Measurements from ENCODE around the gene FPR3.

The FPR3 gene

DNA sequence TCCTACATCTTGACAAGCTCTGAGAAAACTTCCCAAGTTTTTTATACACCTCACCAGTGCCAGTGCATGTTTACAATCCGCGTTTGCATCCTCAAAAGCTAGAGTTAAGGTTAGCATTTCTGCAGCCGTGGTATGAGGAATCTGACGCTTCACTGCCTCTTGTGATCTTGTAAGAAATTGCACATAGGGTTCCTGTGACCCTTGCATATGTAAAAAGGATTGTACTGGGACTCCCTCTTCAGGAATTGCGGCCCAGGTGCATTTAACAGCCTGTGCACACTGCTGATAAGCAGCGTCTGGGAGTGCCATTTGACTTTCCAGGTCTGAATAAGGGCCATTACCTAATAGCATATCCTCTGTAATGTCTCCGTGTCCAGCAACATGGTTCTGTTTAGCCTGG, 15.3 kb downstream of the FPR3 start:
- Histone ChIP-seq H4K8ac (ENCODE audit: low read length) (no peak overlapping the region), H2BK5ac (ENCODE audit: low read depth, low read length, poor library complexity, severe bottlenecking) (no peak overlapping the region), H3K18ac (ENCODE audit: low read depth in 1 of 2, low read length in 2 of 2) (no peak overlapping the region), H2BK15ac (ENCODE audit: low read depth, poor library complexity, severe bottlenecking) (no peak overlapping the region), H3K9me3 (ENCODE audit: control insufficient read depth, low read length) (no peaks in the 10 kb centered on the region), H3K27ac (ENCODE audit: low read length, poor library complexity, severe bottlenecking) (no peak overlapping the region), H3K79me1 (replicated peaks; ENCODE audit: low read length, poor library complexity, severe bottlenecking) (no peaks in the 10 kb centered on the region), H4K91ac (ENCODE audit: low read length) (no peak overlapping the region), H3K9ac (ENCODE audit: low read length) (no peak overlapping the region), H2AK5ac (ENCODE audit: low read length, severe bottlenecking) (no peak overlapping the region), H3K4me2 (ENCODE audit: low read length, poor library complexity, severe bottlenecking) (no peak overlapping the region), H3K4me1 (ENCODE audit: control insufficient read depth, insufficient read depth, low read depth, low read length) (no peaks in the 10 kb centered on the region), H3K23ac (ENCODE audit: low read length in 2 of 2) (no peak overlapping the region), H2BK120ac (ENCODE audit: low read depth, low read length) (no peak overlapping the region), H3K14ac (ENCODE audit: low read length in 2 of 2) (no peak overlapping the region), H3K4me3 (ENCODE audit: insufficient read depth in 1 of 2, low read depth in 1 of 2, low read length in 2 of 2) (no peak overlapping the region), H2AFZ (ENCODE audit: low read depth, low read length) (no peak overlapping the region), H2BK12ac (ENCODE audit: low read length in 2 of 2) (no peak overlapping the region), H3K36me3 (ENCODE audit: control insufficient read depth in 1 of 2, insufficient read depth in 2 of 2, low read depth in 1 of 2, low read length in 2 of 2) (no peaks in the 10 kb centered on the region), H3K27me3 (ENCODE audit: control insufficient read depth in 1 of 2, insufficient read depth in 1 of 2, low read length in 2 of 2) (no peaks in the 10 kb centered on the region), H3K4ac (ENCODE audit: low read depth in 1 of 2, low read length in 2 of 2) (no peak overlapping the region)
- DNase-seq, result no peak
- 73% methylated on average over 7 of the region's 7 CpGs for WGBS

DNA sequence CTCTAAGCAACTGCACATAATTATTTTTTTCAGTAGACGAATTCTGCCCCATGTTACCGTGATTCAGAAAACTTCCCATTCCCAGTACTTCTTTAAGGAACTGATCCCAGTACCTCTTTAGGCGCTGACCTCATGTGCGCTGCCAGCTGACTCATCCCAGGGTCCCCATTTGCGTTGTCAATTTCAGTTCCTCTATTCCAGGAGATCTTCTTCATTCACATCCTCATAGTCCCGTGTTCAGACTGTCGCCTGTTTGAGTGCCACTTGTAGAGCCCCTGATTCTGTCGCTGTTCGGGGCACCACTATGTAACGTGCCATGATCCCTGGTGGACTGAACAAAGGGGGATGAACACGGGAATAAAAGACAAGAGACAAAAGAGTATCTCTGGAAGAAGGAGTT, 16.4 kb downstream of the FPR3 start:
- Histone ChIP-seq H3K23ac (ENCODE audit: low read length in 2 of 2) (no peak overlapping the region), H3K9me3 (ENCODE audit: control insufficient read depth, low read length) (no peaks in the 10 kb centered on the region), H3K18ac (ENCODE audit: low read depth in 1 of 2, low read length in 2 of 2) (no peak overlapping the region), H3K14ac (ENCODE audit: low read length in 2 of 2) (no peak overlapping the region), H2AFZ (ENCODE audit: low read depth, low read length) (no peak overlapping the region), H4K8ac (ENCODE audit: low read length) (no peak overlapping the region), H2BK12ac (ENCODE audit: low read length in 2 of 2) (no peak overlapping the region), H3K27me3 (ENCODE audit: control insufficient read depth in 1 of 2, insufficient read depth in 1 of 2, low read length in 2 of 2) (no peaks in the 10 kb centered on the region), H3K4me1 (ENCODE audit: control insufficient read depth, insufficient read depth, low read depth, low read length) (no peaks in the 10 kb centered on the region), H3K9ac (ENCODE audit: low read length) (no peak overlapping the region), H2BK5ac (ENCODE audit: low read depth, low read length, poor library complexity, severe bottlenecking) (no peak overlapping the region), H3K79me1 (replicated peaks; ENCODE audit: low read length, poor library complexity, severe bottlenecking) (no peaks in the 10 kb centered on the region), H2BK15ac (ENCODE audit: low read depth, poor library complexity, severe bottlenecking) (no peak overlapping the region), H2BK120ac (ENCODE audit: low read depth, low read length) (no peak overlapping the region), H3K4ac (ENCODE audit: low read depth in 1 of 2, low read length in 2 of 2) (no peak overlapping the region), H3K36me3 (ENCODE audit: control insufficient read depth in 1 of 2, insufficient read depth in 2 of 2, low read depth in 1 of 2, low read length in 2 of 2) (no peaks in the 10 kb centered on the region), H4K91ac (ENCODE audit: low read length) (no peak overlapping the region), H3K27ac (ENCODE audit: low read length, poor library complexity, severe bottlenecking) (no peak overlapping the region), H3K4me3 (ENCODE audit: insufficient read depth in 1 of 2, low read depth in 1 of 2, low read length in 2 of 2) (no peak overlapping the region), H2AK5ac (ENCODE audit: low read length, severe bottlenecking) (no peak overlapping the region), H3K4me2 (ENCODE audit: low read length, poor library complexity, severe bottlenecking) (no peak overlapping the region)
- DNase-seq, result no peak
- 80% methylated on average over 11 of the region's 11 CpGs for WGBS

- H3K79me1 ChIP-seq (replicated peaks; ENCODE audit: low read length, poor library complexity, severe bottlenecking), result no peaks in the 10 kb centered on the region
- H3K9ac ChIP-seq (ENCODE audit: low read length), result no peak overlapping the region
- no peak overlapping the region for H3K18ac ChIP-seq (ENCODE audit: low read depth in 1 of 2, low read length in 2 of 2)
- H3K23ac ChIP-seq (ENCODE audit: low read length in 2 of 2), result no peak overlapping the region
- H3K9me3 ChIP-seq (ENCODE audit: control insufficient read depth, low read length), result peaks cover 7% of the 10 kb centered on the region
- no peak overlapping the region for H3K4me3 ChIP-seq (ENCODE audit: insufficient read depth in 1 of 2, low read depth in 1 of 2, low read length in 2 of 2)
- H2AFZ ChIP-seq (ENCODE audit: low read depth, low read length), result no peak overlapping the region
- no peak overlapping the region for H2BK5ac ChIP-seq (ENCODE audit: low read depth, low read length, poor library complexity, severe bottlenecking)
- no peaks in the 10 kb centered on the region for H3K36me3 ChIP-seq (ENCODE audit: control insufficient read depth in 1 of 2, insufficient read depth in 2 of 2, low read depth in 1 of 2, low read length in 2 of 2)
- 80% methylated on average over 5 of the region's 9 CpGs for WGBS
- no peak overlapping the region for H3K4me2 ChIP-seq (ENCODE audit: low read length, poor library complexity, severe bottlenecking)
- H3K4ac ChIP-seq (ENCODE audit: low read depth in 1 of 2, low read length in 2 of 2), result no peak overlapping the region
- H3K27ac ChIP-seq (ENCODE audit: low read length, poor library complexity, severe bottlenecking), result no peak overlapping the region
- no peaks in the 10 kb centered on the region for H3K4me1 ChIP-seq (ENCODE audit: control insufficient read depth, insufficient read depth, low read depth, low read length)
- no peak overlapping the region for H2AK5ac ChIP-seq (ENCODE audit: low read length, severe bottlenecking)
- H3K27me3 ChIP-seq (ENCODE audit: control insufficient read depth in 1 of 2, insufficient read depth in 1 of 2, low read length in 2 of 2), result peaks cover 0 to 2% of the 10 kb centered on the region in 2 experiments
- no peak overlapping the region for H4K91ac ChIP-seq (ENCODE audit: low read length)
- no peak overlapping the region for H4K8ac ChIP-seq (ENCODE audit: low read length)
- no peak overlapping the region for H2BK15ac ChIP-seq (ENCODE audit: low read depth, poor library complexity, severe bottlenecking)
- H2BK12ac ChIP-seq (ENCODE audit: low read length in 2 of 2), result no peak overlapping the region
- H3K14ac ChIP-seq (ENCODE audit: low read length in 2 of 2), result no peak overlapping the region
- no peak for DNase-seq
- H2BK120ac ChIP-seq (ENCODE audit: low read depth, low read length), result no peak overlapping the region
These were observed 20.1 kb downstream of the FPR3 start for GRCh38 chr19:51815043-51815442.

DNA sequence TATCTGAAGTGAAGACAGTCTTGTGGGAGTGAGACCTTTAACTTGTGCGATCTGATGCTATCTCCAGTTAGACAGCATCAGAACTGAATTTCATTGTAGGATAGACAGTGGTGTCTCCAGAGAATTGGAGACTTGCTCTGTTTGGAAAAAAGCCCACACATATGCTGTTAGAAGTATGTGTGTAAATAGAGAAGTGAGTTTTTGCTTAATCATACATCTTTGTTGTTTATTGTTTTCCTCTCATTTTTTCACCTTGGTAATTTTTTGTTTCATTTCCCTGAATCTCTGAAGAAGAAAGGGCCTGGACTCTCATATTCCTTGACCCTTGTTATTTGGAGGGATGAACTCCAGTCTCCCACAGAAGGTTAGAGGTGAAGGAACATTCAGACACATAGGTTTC, 21.8 kb downstream of the FPR3 start:
- no peak overlapping the region for H2AFZ ChIP-seq (ENCODE audit: low read depth, low read length)
- H3K4me3 ChIP-seq (ENCODE audit: insufficient read depth in 1 of 2, low read depth in 1 of 2, low read length in 2 of 2), result no peak overlapping the region
- no peak overlapping the region for H2BK5ac ChIP-seq (ENCODE audit: low read depth, low read length, poor library complexity, severe bottlenecking)
- no peak overlapping the region for H2AK5ac ChIP-seq (ENCODE audit: low read length, severe bottlenecking)
- H3K4ac ChIP-seq (ENCODE audit: low read depth in 1 of 2, low read length in 2 of 2), result no peak overlapping the region
- H3K18ac ChIP-seq (ENCODE audit: low read depth in 1 of 2, low read length in 2 of 2), result no peak overlapping the region
- no peak for DNase-seq
- H2BK15ac ChIP-seq (ENCODE audit: low read depth, poor library complexity, severe bottlenecking), result no peak overlapping the region
- no peak overlapping the region for H3K14ac ChIP-seq (ENCODE audit: low read length in 2 of 2)
- no peak overlapping the region for H3K4me2 ChIP-seq (ENCODE audit: low read length, poor library complexity, severe bottlenecking)
- H3K27ac ChIP-seq (ENCODE audit: low read length, poor library complexity, severe bottlenecking), result no peak overlapping the region
- 91% methylated on average over 1 of the region's 1 CpG for WGBS
- H3K9me3 ChIP-seq (ENCODE audit: control insufficient read depth, low read length), result peaks cover 11% of the 10 kb centered on the region
- no peak overlapping the region for H3K23ac ChIP-seq (ENCODE audit: low read length in 2 of 2)
- no peaks in the 10 kb centered on the region for H3K36me3 ChIP-seq (ENCODE audit: control insufficient read depth in 1 of 2, insufficient read depth in 2 of 2, low read depth in 1 of 2, low read length in 2 of 2)
- H4K8ac ChIP-seq (ENCODE audit: low read length), result no peak overlapping the region
- H2BK12ac ChIP-seq (ENCODE audit: low read length in 2 of 2), result no peak overlapping the region
- H4K91ac ChIP-seq (ENCODE audit: low read length), result no peak overlapping the region
- H3K9ac ChIP-seq (ENCODE audit: low read length), result no peak overlapping the region
- no peak overlapping the region for H2BK120ac ChIP-seq (ENCODE audit: low read depth, low read length)
- no peaks in the 10 kb centered on the region for H3K79me1 ChIP-seq (replicated peaks; ENCODE audit: low read length, poor library complexity, severe bottlenecking)
- H3K27me3 ChIP-seq (ENCODE audit: control insufficient read depth in 1 of 2, insufficient read depth in 1 of 2, low read length in 2 of 2), result peaks cover 0 to 2% of the 10 kb centered on the region in 2 experiments
- no peaks in the 10 kb centered on the region for H3K4me1 ChIP-seq (ENCODE audit: control insufficient read depth, insufficient read depth, low read depth, low read length)
